H9 (cell line): ENCODE measurements around the gene RNF31. TPM values are rescaled to one million over a fixed set of nuclear protein-coding genes. Genes with fewer than 3 reads are reported as not detected.

Experiments used
- DNase-seq: peaks from one replicate; pipeline ENCODE4 v3.0.0-alpha.2; 2017
- H2AFZ ChIP-seq: one replicate; pipeline ENCODE4 v1.6.1; 2013; ENCODE audit warnings: mild to moderate bottlenecking, low read length, control low read depth, moderate library complexity
- H2AK5ac ChIP-seq: 2 replicates; pipeline ENCODE4 v1.6.1; 2013; ENCODE audit warnings: low read length, control low read depth, mixed read lengths; ENCODE audit not compliant: insufficient read length
- H2BK120ac ChIP-seq: one replicate; pipeline ENCODE4 v1.6.1; 2013; ENCODE audit warnings: low read depth, mild to moderate bottlenecking, low read length, control low read depth, inconsistent platforms; ENCODE audit not compliant: poor library complexity, severe bottlenecking
- H2BK12ac ChIP-seq: 2 replicates; pipeline ENCODE4 v1.6.1; 2013; ENCODE audit warnings: low read length, control low read depth, mixed read lengths, low read depth; ENCODE audit not compliant: insufficient read length
- H2BK15ac ChIP-seq: 2 replicates; pipeline ENCODE4 v1.6.1; 2013; ENCODE audit warnings: low read depth, low read length, control low read depth
- H2BK20ac ChIP-seq: one replicate; pipeline ENCODE4 v1.6.1; 2013; ENCODE audit warnings: low read depth, mild to moderate bottlenecking, low read length, control low read depth, inconsistent platforms; ENCODE audit not compliant: poor library complexity, severe bottlenecking
- H2BK5ac ChIP-seq: 2 replicates; pipeline ENCODE4 v1.6.1; 2013; ENCODE audit warnings: low read length, control low read depth, mixed read lengths; ENCODE audit not compliant: insufficient read length
- H3K14ac ChIP-seq: 2 replicates; pipeline ENCODE4 v1.6.1; 2013; ENCODE audit warnings: low read length, control low read depth; ENCODE audit not compliant: insufficient read depth
- H3K18ac ChIP-seq: 2 replicates; pipeline ENCODE4 v1.6.1; 2013; ENCODE audit warnings: low read depth, mild to moderate bottlenecking, mixed read lengths, low read length, control low read depth; ENCODE audit not compliant: insufficient read length
- H3K23ac ChIP-seq: 2 replicates; pipeline ENCODE4 v1.6.1; 2013; ENCODE audit warnings: low read length, control low read depth, mixed read lengths, low read depth; ENCODE audit not compliant: insufficient read length
- H3K23me2 ChIP-seq: 2 replicates; pipeline ENCODE4 v1.6.1; 2013; ENCODE audit warnings: low read depth, mild to moderate bottlenecking, mixed read lengths, low read length, control low read depth; ENCODE audit not compliant: insufficient read length, poor library complexity, severe bottlenecking
- H3K27ac ChIP-seq: 2 replicates; pipeline ENCODE4 v1.5.1; 2013; ENCODE audit warnings: low read length, control low read depth, mixed read lengths, low read depth; ENCODE audit not compliant: insufficient read length
- H3K27me3 ChIP-seq: 2 replicates; pipeline ENCODE4 v1.6.1; 2013; ENCODE audit warnings: low read length, control low read depth, inconsistent platforms; ENCODE audit not compliant: insufficient read depth
- H3K4ac ChIP-seq: 2 replicates; pipeline ENCODE4 v1.6.1; 2013; ENCODE audit warnings: low read depth, mild to moderate bottlenecking, control low read depth, inconsistent platforms, low read length, moderate library complexity
- H3K4me1 ChIP-seq: 2 replicates; pipeline ENCODE4 v1.6.1; 2013; ENCODE audit warnings: low read length, control low read depth, inconsistent platforms; ENCODE audit not compliant: insufficient read depth
- H3K4me2 ChIP-seq: 2 replicates; pipeline ENCODE4 v1.6.1; 2013; ENCODE audit warnings: low read length, control low read depth, mixed read lengths; ENCODE audit not compliant: insufficient read length, insufficient read depth
- H3K56ac ChIP-seq: 2 replicates; pipeline ENCODE4 v1.6.1; 2013; ENCODE audit warnings: low read depth, mild to moderate bottlenecking, mixed read lengths, low read length, control low read depth; ENCODE audit not compliant: insufficient read length
- H3K79me1 ChIP-seq: 2 replicates; pipeline ENCODE4 v1.6.1; 2013; ENCODE audit warnings: low read depth, mild to moderate bottlenecking, moderate library complexity, low read length, control low read depth, inconsistent platforms; ENCODE audit not compliant: insufficient read depth, poor library complexity, severe bottlenecking
- H3K79me2 ChIP-seq: 2 replicates; pipeline ENCODE4 v1.6.1; 2013; ENCODE audit warnings: low read length, control low read depth, inconsistent platforms; ENCODE audit not compliant: insufficient read depth
- H3K9ac ChIP-seq: 2 replicates; pipeline ENCODE4 v1.6.1; 2013; ENCODE audit warnings: low read length, control low read depth, mixed read lengths; ENCODE audit not compliant: insufficient read length; ENCODE audit errors: extremely low read depth
- H3K9me3 ChIP-seq: one replicate; pipeline ENCODE4 v1.6.1; 2013; ENCODE audit warnings: low read depth, low read length, inconsistent platforms; ENCODE audit not compliant: control insufficient read depth
- H3T11ph ChIP-seq: one replicate; pipeline ENCODE4 v1.6.1; 2013; ENCODE audit warnings: mild to moderate bottlenecking, low read length, control low read depth, inconsistent platforms
- H4K20me1 ChIP-seq: one replicate; pipeline ENCODE4 v1.6.1; 2013; ENCODE audit not compliant: control insufficient read depth, insufficient read length, insufficient read depth
- H4K5ac ChIP-seq: 2 replicates; pipeline ENCODE4 v1.6.1; 2013; ENCODE audit warnings: low read depth, mild to moderate bottlenecking, mixed read lengths, low read length, control low read depth; ENCODE audit not compliant: insufficient read length
- H4K8ac ChIP-seq: replicated peaks from 2 replicates; pipeline ENCODE4 v1.6.1; 2013; ENCODE audit warnings: low read length, control low read depth, mixed read lengths, low read depth; ENCODE audit not compliant: insufficient read length
- H4K91ac ChIP-seq: 2 replicates; pipeline ENCODE4 v1.6.1; 2013; ENCODE audit warnings: low read depth, mild to moderate bottlenecking, moderate library complexity, mixed read lengths, low read length, control low read depth; ENCODE audit not compliant: insufficient read length
- H3K27ac Mint-ChIP-seq, 3 experiments: 2 replicates in 2 of 3; 3 replicates in 1 of 3; pipeline ENCODE4 v1.8.0; 2020 to 2021; ENCODE audit warnings: mixed read lengths in 3 of 3, mild to moderate bottlenecking in 1 of 3, moderate library complexity in 1 of 3
- H3K27me3 Mint-ChIP-seq: 2 replicates; pipeline ENCODE4 v1.8.0; 2021; ENCODE audit warnings: low read depth, mild to moderate bottlenecking, moderate library complexity, mixed read lengths
- H3K36me3 Mint-ChIP-seq, 3 experiments: 2 replicates in 2 of 3; 3 replicates in 1 of 3; pipeline ENCODE4 v1.8.0; 2020 to 2021; ENCODE audit warnings: low read depth in 3 of 3, mixed read lengths in 3 of 3; ENCODE audit not compliant: insufficient read depth in 1 of 3
- H3K4me1 Mint-ChIP-seq, 2 experiments: 2 replicates each; pipeline ENCODE4 v1.8.0; 2020; ENCODE audit warnings: mixed read lengths in 2 of 2
- H3K4me3 Mint-ChIP-seq, 2 experiments: 2 replicates in 1 of 2; 3 replicates in 1 of 2; pipeline ENCODE4 v1.8.0; 2020 to 2021; ENCODE audit warnings: mild to moderate bottlenecking in 2 of 2, mixed read lengths in 2 of 2, moderate library complexity in 1 of 2
- H3K9me3 Mint-ChIP-seq, 2 experiments: 2 replicates in 1 of 2; 3 replicates in 1 of 2; pipeline ENCODE4 v1.8.0; 2020; ENCODE audit warnings: mild to moderate bottlenecking in 2 of 2, mixed read lengths in 2 of 2, moderate library complexity in 1 of 2
- CTCF ChIP-seq: fragments of 200-600 bp; sonication (generic); conservative IDR thresholded peaks from 3 replicates; pipeline ENCODE4 v1.8.0; 2021; ENCODE audit warnings: antibody characterized with exemption, mild to moderate bottlenecking
- whole genome bisulfite sequencing: extraction: QIAGEN DNeasy Blood & Tissue Kit; methylation state at CpG from one replicate; pipeline ENCODE4 v1.1.7; 2013; ENCODE audit warnings: missing lambda C conversion rate, low lambda C conversion rate, mixed read lengths; ENCODE audit not compliant: insufficient read length; ENCODE audit errors: extremely low coverage; 5-methylcytosine and 5-hydroxymethylcytosine counted together
- total RNA-seq: library from RNA; stranded (reverse); gene quantifications from 2 replicates; pipeline ENCODE4 v1.2.1, GENCODE V29; 2021

RNF31 gene
- total RNA-seq, 1 experiment from 2014 or later: 87.3 TPM

GRCh38 chr14:24113379-24113800 lies 33.9 kb upstream of the RNF31 start:
- peak overlapping the region; percentile 76 for H3K4me2 ChIP-seq
- no CpG with 5 or more reads among the region's 15 CpGs for WGBS

More at GRCh38 chr14:24113379-24113800, 33.9 kb upstream of the RNF31 start:
- H3K4me1 Mint-ChIP-seq: peaks cover 17 to 18% of the 10 kb centered on the region in 2 experiments
- no peak overlapping the region for H2BK15ac ChIP-seq
- no peaks in the 10 kb centered on the region for H4K20me1 ChIP-seq
- H3K9ac ChIP-seq: peak overlapping the region; percentile 27
- H3K4me3 Mint-ChIP-seq: peak overlapping the region; percentile 93 to 95
- TF ChIP-seq CTCF: no peak
- H3K79me2 ChIP-seq: no peaks in the 10 kb centered on the region
- H4K91ac ChIP-seq: no peak overlapping the region
- H2AFZ ChIP-seq: no peak overlapping the region
- no peaks in the 10 kb centered on the region for H3K27me3 ChIP-seq
- H3K4me1 ChIP-seq: no peaks in the 10 kb centered on the region
- no peaks in the 10 kb centered on the region for H3K9me3 ChIP-seq
- no peak overlapping the region for H3T11ph ChIP-seq
- no peak overlapping the region for H3K27ac ChIP-seq
- no peak overlapping the region for H3K56ac ChIP-seq
- no peak overlapping the region for H2BK5ac ChIP-seq
- H2BK120ac ChIP-seq: no peak overlapping the region
- no peak overlapping the region for H3K23ac ChIP-seq
- H2AK5ac ChIP-seq: no peak overlapping the region
- H2BK12ac ChIP-seq: no peak overlapping the region
- no peaks in the 10 kb centered on the region for H3K79me1 ChIP-seq
- H3K14ac ChIP-seq: no peak overlapping the region
- H4K8ac ChIP-seq: no peak overlapping the region
- no peaks in the 10 kb centered on the region; a peak in 1 of 5 replicates for H3K9me3 Mint-ChIP-seq
- H3K36me3 Mint-ChIP-seq: peaks cover 5 to 29% (median 20%) of the 10 kb centered on the region in 3 experiments; a peak in 5 of 7 replicates
- H3K27me3 Mint-ChIP-seq: peaks cover 3% of the 10 kb centered on the region; the same call in 1 of the 2 replicates
- H4K5ac ChIP-seq: no peak overlapping the region
- no peak overlapping the region for H3K4ac ChIP-seq
- no peak overlapping the region for H3K18ac ChIP-seq
- DNase-seq: no peak
- H3K27ac Mint-ChIP-seq: peak overlapping the region; percentile 93 to 100 (median 98); a peak in 4 of 7 replicates
- no peak overlapping the region for H2BK20ac ChIP-seq
- H3K23me2 ChIP-seq: peaks cover 13% of the 10 kb centered on the region
